Thyroid gland (tissue), 4 donors: ENCODE data around the gene KLHL25. TPM values are rescaled to one million over a fixed set of nuclear protein-coding genes. Genes with fewer than 3 reads are reported as not detected.
A peak's percentile ranks its signal among the peaks of the same experiment; 100 is the strongest.
"Not testable (repeated sequence)": the region's sequence is repeated elsewhere in the genome, so short reads cannot be mapped to it uniquely, and the experiment has no call there.

Experiments used
- DNase-seq, 2 donors: peaks; one replicate each; pipeline ENCODE4 v3.0.0-alpha.2; 2019
- H3K27ac ChIP-seq, 3 donors: fragments of 200-600 bp; sonication (generic); 1 replicate in 2 of 3; 2 replicates in 1 of 3; pipeline ENCODE4 v1.5.1; 2016 to 2019; ENCODE audit warnings: mild to moderate bottlenecking in 1 of 3, moderate library complexity in 1 of 3
- H3K27me3 ChIP-seq: fragments of 200-600 bp; sonication (generic); one replicate; pipeline ENCODE4 v1.5.1; 2019
- H3K36me3 ChIP-seq, 2 donors: fragments of 200-600 bp; sonication (generic); one replicate each; pipeline ENCODE4 v1.5.1; 2016 to 2019
- H3K4me1 ChIP-seq, 2 donors: fragments of 200-600 bp; sonication (generic); one replicate each; pipeline ENCODE4 v1.5.1; 2017 to 2019
- H3K4me3 ChIP-seq, 3 donors: fragments of 200-600 bp; sonication (generic); replicated peaks in 1 of 3; 1 replicate in 2 of 3; 2 replicates in 1 of 3; pipeline ENCODE4 v1.5.1; 2016; ENCODE audit warnings: mild to moderate bottlenecking in 1 of 3
- H3K9me3 ChIP-seq: fragments of 200-600 bp; sonication (generic); one replicate; pipeline ENCODE4 v1.5.1; 2017
- POLR2A ChIP-seq, 2 donors: fragments of 450-650 bp; IDR thresholded peaks; one replicate each; pipeline ENCODE4 v1.6.1; 2017; ENCODE audit warnings: antibody characterized with exemption in 2 of 2, mild to moderate bottlenecking in 2 of 2, moderate library complexity in 1 of 2
- WGBS, 2 donors: methylation state at CpG; one replicate each; pipeline ENCODE4 v1.1.5; 2017; 5-methylcytosine and 5-hydroxymethylcytosine counted together
- intact Hi-C: fragments of 100-400 bp; cut with DNase I; formaldehyde crosslinking; loops from one replicate; pipeline ENCODE4 v1.15.1; 2023
- total RNA-seq, 4 donors: library from RNA; depleted of rRNA; stranded (reverse); fragments of >200 nt; gene quantifications; one replicate each; pipeline ENCODE4 v1.2.3, GENCODE V29; 2016
- TF ChIP-seq, protein P1 (sequence below), 6 experiments: fragments of 200-600 bp in 3 of 6; fragments of 450-650 bp in 3 of 6; sonication (generic) in 3 of 6; IDR thresholded peaks; one replicate each; pipeline ENCODE4 v1.5.1; 2016 to 2019; ENCODE audit warnings: antibody characterized with exemption in 6 of 6, mild to moderate bottlenecking in 2 of 6, inconsistent platforms in 1 of 6, moderate library complexity in 1 of 6

KLHL25 gene
- total RNA-seq, 4 donors from 2014 or later = 4.2 to 8.8 (median 4.8) TPM

DNA sequence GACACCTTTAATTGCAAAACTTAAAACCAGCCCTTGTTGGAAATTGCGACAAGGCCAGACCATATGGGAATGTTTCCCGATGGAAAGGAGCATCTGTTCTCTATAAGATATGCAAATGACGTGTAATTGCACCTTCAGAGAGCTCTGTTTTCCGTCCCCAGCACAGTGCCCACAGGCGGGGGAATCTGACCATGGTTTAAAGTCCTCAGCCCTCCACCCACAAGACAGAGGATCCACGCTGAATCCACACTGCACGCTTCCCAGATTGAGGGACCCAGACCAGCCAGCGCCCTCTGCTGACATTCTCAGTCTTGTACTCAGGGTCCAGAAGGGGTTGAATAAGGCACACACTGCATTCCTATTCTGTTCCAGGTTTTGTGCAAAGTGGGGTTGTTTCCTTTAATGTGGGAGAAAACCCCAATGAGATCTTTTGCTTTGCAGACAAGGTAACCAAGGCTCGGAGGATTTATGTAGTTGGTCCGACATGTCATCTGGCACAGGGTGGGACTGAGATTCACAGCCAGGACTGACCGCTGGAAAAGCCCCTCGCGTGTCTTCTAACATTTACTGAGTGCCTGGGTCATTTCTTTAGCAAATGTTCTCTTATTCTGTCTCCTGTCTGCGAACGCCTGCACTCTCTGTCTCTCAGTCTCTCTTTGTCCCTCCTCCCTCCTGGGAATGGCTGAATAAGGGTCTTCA lies 36.8 kb upstream of the KLHL25 start:
- DNase-seq = peak; percentile 69 to 72
- Histone ChIP-seq H3K27me3 (no peaks in the 10 kb centered on the region), H3K27ac (no peak overlapping the region), H3K4me3 (no peak overlapping the region), H3K36me3 (no peaks in the 10 kb centered on the region), H3K9me3 (no peaks in the 10 kb centered on the region), H3K4me1 (no peaks in the 10 kb centered on the region)
- intact Hi-C loops = loop anchor here (5.0 to 10.0 kb wide), 2 partner anchors 99 to 537 kb away; no protein-coding TSS in a partner anchor
- TF ChIP-seq POLR2A (IDR thresholded peaks at IDR 0.05) = no peak
- TF ChIP-seq, protein P1, sequence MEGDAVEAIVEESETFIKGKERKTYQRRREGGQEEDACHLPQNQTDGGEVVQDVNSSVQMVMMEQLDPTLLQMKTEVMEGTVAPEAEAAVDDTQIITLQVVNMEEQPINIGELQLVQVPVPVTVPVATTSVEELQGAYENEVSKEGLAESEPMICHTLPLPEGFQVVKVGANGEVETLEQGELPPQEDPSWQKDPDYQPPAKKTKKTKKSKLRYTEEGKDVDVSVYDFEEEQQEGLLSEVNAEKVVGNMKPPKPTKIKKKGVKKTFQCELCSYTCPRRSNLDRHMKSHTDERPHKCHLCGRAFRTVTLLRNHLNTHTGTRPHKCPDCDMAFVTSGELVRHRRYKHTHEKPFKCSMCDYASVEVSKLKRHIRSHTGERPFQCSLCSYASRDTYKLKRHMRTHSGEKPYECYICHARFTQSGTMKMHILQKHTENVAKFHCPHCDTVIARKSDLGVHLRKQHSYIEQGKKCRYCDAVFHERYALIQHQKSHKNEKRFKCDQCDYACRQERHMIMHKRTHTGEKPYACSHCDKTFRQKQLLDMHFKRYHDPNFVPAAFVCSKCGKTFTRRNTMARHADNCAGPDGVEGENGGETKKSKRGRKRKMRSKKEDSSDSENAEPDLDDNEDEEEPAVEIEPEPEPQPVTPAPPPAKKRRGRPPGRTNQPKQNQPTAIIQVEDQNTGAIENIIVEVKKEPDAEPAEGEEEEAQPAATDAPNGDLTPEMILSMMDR (IDR thresholded peaks at IDR 0.05) = peak in 5 of 6 experiments; percentile 42 to 62 (median 60)
- WGBS, 2 donors = 66 to 68% methylated on average over 12 to 15 of the region's 15 CpGs

DNA sequence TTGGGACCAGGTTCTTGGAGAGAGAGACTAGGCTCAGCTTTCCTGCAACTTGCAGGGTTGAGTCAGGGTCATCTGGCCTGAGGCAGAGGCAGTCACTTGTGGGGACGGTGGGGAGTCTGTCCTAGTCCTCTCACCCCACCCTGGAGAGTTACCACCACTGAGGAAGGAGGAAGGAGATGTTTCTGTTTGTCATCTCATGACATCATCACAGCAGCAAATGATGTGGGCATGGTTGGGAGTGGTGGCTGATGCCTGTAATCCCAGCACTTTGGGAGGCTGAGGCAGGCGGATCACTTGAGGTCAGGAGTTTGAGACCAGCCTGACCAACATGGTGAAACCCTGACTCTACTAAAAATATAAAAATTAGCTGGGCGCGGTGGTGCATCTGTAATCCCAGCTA lies 35.0 kb upstream of the KLHL25 start:
- not testable (repeated sequence) for H3K27ac ChIP-seq, H3K27me3 ChIP-seq, H3K4me3 ChIP-seq, H3K36me3 ChIP-seq, DNase-seq, H3K9me3 ChIP-seq, H3K4me1 ChIP-seq
- intact Hi-C loops = loop anchor here (5.0 to 10.0 kb wide), 2 partner anchors 97 to 535 kb away; no protein-coding TSS in a partner anchor
- WGBS, 2 donors = 93 to 100% methylated on average over 4 of the region's 4 CpGs

GRCh38 chr15:85828874-85829273 lies 34.1 kb upstream of the KLHL25 start:
- no peaks in the 10 kb centered on the region for H3K4me1 ChIP-seq
- no peaks in the 10 kb centered on the region for H3K9me3 ChIP-seq
- no peak for DNase-seq
- no peak for TF ChIP-seq POLR2A (IDR thresholded peaks at IDR 0.05)
- TF ChIP-seq, protein P1 (IDR thresholded peaks at IDR 0.05) = no peak
- H3K36me3 ChIP-seq = no peaks in the 10 kb centered on the region
- H3K27ac ChIP-seq = no peak overlapping the region
- 72 to 73% methylated on average over 4 of the region's 4 CpGs for WGBS, 2 donors
- intact Hi-C loops = no loop called here
- H3K4me3 ChIP-seq = no peak overlapping the region
- H3K27me3 ChIP-seq = no peaks in the 10 kb centered on the region

- H3K9me3 ChIP-seq = no peaks in the 10 kb centered on the region
- no peaks in the 10 kb centered on the region for H3K36me3 ChIP-seq
- H3K27me3 ChIP-seq = no peaks in the 10 kb centered on the region
- WGBS, 2 donors = 94 to 96% methylated on average over 1 of the region's 1 CpG
- DNase-seq = no peak
- intact Hi-C loops = no loop called here
- H3K27ac ChIP-seq = no peak overlapping the region
- no peak overlapping the region for H3K4me3 ChIP-seq
- H3K4me1 ChIP-seq = no peaks in the 10 kb centered on the region
- TF ChIP-seq, protein P1 (IDR thresholded peaks at IDR 0.05) = no peak
- no peak for TF ChIP-seq POLR2A (IDR thresholded peaks at IDR 0.05)
Observed at GRCh38 chr15:85828126-85828525, 33.4 kb upstream of the KLHL25 start.

DNA sequence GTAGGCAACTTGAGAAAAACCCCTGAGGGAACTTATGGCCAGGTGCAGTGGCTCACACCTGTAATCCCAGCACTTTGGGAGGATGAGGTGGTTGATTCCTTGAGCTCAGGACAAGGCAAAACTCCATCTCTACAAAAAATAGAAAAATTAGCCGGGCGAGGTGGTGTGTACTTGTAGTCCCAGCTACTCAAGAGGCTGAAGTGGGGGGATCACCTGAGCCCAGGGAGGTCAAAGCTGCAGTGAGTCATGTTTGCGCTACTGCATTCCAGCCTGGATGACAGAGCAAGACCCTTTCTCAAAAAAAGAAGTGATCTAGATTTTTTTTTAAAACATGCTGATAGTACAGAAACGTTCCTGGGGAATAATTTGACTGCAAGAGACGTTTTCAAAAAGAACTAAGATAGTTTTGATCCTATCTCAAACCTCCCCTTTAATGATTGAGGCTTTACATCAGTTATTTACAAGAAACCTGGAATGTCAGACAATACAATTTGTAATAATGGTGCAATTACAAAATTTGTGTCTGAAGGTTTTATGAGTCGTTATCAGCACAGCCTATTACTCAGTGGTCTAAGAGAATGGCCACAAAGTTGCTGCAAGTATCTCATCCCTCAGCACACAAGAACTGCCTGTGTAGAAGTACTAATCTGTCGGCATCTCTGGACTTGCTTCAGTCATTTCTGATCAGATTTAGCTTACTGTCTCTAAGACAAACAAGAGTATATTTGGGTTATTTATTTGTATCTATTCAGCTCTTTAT lies 32.2 kb upstream of the KLHL25 start:
- intact Hi-C loops = no loop called here
- no peak overlapping the region for H3K27ac ChIP-seq

DNA sequence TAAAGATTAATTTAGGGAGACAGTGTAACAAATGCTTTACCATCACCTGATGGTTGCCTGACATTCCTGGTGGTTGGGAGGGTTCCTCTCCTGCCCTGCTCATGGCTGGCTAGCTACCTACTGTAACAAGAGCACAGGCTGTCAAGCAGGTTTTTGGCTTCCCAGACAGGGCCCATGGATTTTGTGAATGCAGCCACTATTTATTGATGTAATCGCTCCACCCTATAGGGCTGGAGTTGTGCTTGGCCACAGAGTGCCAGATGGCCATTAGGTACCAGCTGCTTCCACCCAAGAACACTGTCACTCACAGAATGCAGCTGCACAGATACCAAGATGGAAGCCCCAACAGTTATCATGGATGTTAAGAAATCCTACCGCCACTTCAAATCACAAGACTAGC lies 31.0 kb upstream of the KLHL25 start:
- Histone ChIP-seq H3K27ac (no peak overlapping the region), H3K36me3 (no peaks in the 10 kb centered on the region), H3K9me3 (no peaks in the 10 kb centered on the region), H3K4me3 (no peak overlapping the region), H3K27me3 (no peaks in the 10 kb centered on the region), H3K4me1 (no peaks in the 10 kb centered on the region)
- DNase-seq = no peak
- TF ChIP-seq, protein P1 (IDR thresholded peaks at IDR 0.05) = no peak
- no peak for TF ChIP-seq POLR2A (IDR thresholded peaks at IDR 0.05)
- intact Hi-C loops = no loop called here
- WGBS, 2 donors = 77 to 80% methylated on average over 2 of the region's 2 CpGs

More for the DNA sequence above, 32.2 kb upstream of the KLHL25 start:
- no peaks in the 10 kb centered on the region for H3K4me1 ChIP-seq
- no peak overlapping the region for H3K4me3 ChIP-seq
- no peaks in the 10 kb centered on the region for H3K36me3 ChIP-seq
- WGBS, 2 donors = 76% methylated on average over 7 of the region's 7 CpGs
- H3K27me3 ChIP-seq = no peaks in the 10 kb centered on the region
- peak in 1 of 2 donors; percentile 30 for DNase-seq
- TF ChIP-seq POLR2A (IDR thresholded peaks at IDR 0.05) = no peak
- H3K9me3 ChIP-seq = no peaks in the 10 kb centered on the region
